IMR-90 (cell line): Measurements from ENCODE around the gene HMBS. TPM values are rescaled to one million over a fixed set of nuclear protein-coding genes. Genes with fewer than 3 reads are reported as not detected.

Experiments
- ATAC-seq: fragments of 200-7000 bp; cut with Tn5 transposase; 2 replicates; pipeline ENCODE4 v1.9.1; 2020; ENCODE audit warnings: low read depth, mild to moderate bottlenecking, moderate library complexity
- BruUV-seq: library from RNA; stranded (reverse); fragments of 400-500 nt; replicated peaks from 2 replicates; lab custom pipeline; 2021; lab: Mats Ljungman, UMichigan
- CTCF ChIA-PET: fragments of 300-600 bp; formaldehyde crosslinking; extraction: SDS; loops from one replicate; lab custom pipeline; 2021; ENCODE audit warnings: antibody characterized with exemption; lab: Yijun Ruan, JAX
- POLR2A ChIA-PET: fragments of 300-600 bp; sonication (Branson Sonifier 250); formaldehyde crosslinking; loops from one replicate; lab custom pipeline; 2022; ENCODE audit warnings: antibody characterized with exemption; ENCODE audit not compliant: unreplicated experiment; lab: Charles Lee
- DNase-seq: peaks from one replicate; pipeline ENCODE4 v3.0.0; 2013
- H2AFZ ChIP-seq: replicated peaks from 2 replicates; pipeline ENCODE3; 2013; ENCODE audit warnings: low read length, mild to moderate bottlenecking; ENCODE audit not compliant: poor library complexity
- H2AK5ac ChIP-seq: 2 replicates; pipeline ENCODE4 v1.6.1; 2013; ENCODE audit warnings: low read depth, low read length, inconsistent platforms
- H2AK9ac ChIP-seq: replicated peaks from 2 replicates; pipeline ENCODE3; 2013; ENCODE audit warnings: mild to moderate bottlenecking, low read depth, low read length, moderate library complexity; ENCODE audit not compliant: poor library complexity
- H2BK120ac ChIP-seq: 2 replicates; pipeline ENCODE4 v1.6.1; 2013; ENCODE audit warnings: low read depth, low read length, inconsistent platforms
- H2BK15ac ChIP-seq: 3 replicates; pipeline ENCODE4 v1.6.1; 2013; ENCODE audit warnings: low read depth, low read length, inconsistent platforms
- H2BK20ac ChIP-seq: 2 replicates; pipeline ENCODE4 v1.6.1; 2013; ENCODE audit warnings: low read depth, mild to moderate bottlenecking, inconsistent platforms, low read length, moderate library complexity
- H2BK5ac ChIP-seq: 2 replicates; pipeline ENCODE4 v1.6.1; 2013; ENCODE audit warnings: mild to moderate bottlenecking, low read depth, low read length, inconsistent platforms; ENCODE audit not compliant: poor library complexity, severe bottlenecking
- H3K14ac ChIP-seq: replicated peaks from 2 replicates; pipeline ENCODE4 v1.6.1; 2013; ENCODE audit warnings: low read depth, low read length, inconsistent platforms
- H3K18ac ChIP-seq: 2 replicates; pipeline ENCODE4 v1.6.1; 2013; ENCODE audit warnings: low read depth, low read length, control low read depth
- H3K23ac ChIP-seq: 2 replicates; pipeline ENCODE4 v1.6.1; 2013; ENCODE audit warnings: low read depth, low read length, inconsistent platforms
- H3K27ac ChIP-seq: 2 replicates; pipeline ENCODE4 v1.5.1; 2013; ENCODE audit warnings: mild to moderate bottlenecking, control low read depth, low read length; ENCODE audit not compliant: insufficient read depth
- H3K27me3 ChIP-seq: 2 replicates; pipeline ENCODE4 v1.6.1; 2013; ENCODE audit warnings: low read length; ENCODE audit not compliant: control insufficient read depth, insufficient read depth
- H3K36me3 ChIP-seq: 2 replicates; pipeline ENCODE4 v1.6.1; 2013; ENCODE audit warnings: low read length, mixed read lengths; ENCODE audit not compliant: control insufficient read depth, insufficient read depth
- H3K4ac ChIP-seq: 2 replicates; pipeline ENCODE4 v1.6.1; 2013; ENCODE audit warnings: low read depth, low read length, inconsistent platforms
- H3K4me1 ChIP-seq: 2 replicates; pipeline ENCODE4 v1.6.1; 2013; ENCODE audit warnings: low read length, mixed read lengths; ENCODE audit not compliant: control insufficient read depth, insufficient read depth
- H3K4me2 ChIP-seq: 2 replicates; pipeline ENCODE4 v1.6.1; 2013; ENCODE audit warnings: low read depth, mild to moderate bottlenecking, control low read depth, low read length, moderate library complexity
- H3K4me3 ChIP-seq: 2 replicates; pipeline ENCODE4 v1.5.1; 2013; ENCODE audit warnings: low read depth, mild to moderate bottlenecking, control low read depth, low read length, moderate library complexity; ENCODE audit not compliant: insufficient read depth
- H3K56ac ChIP-seq: 2 replicates; pipeline ENCODE4 v1.6.1; 2013; ENCODE audit warnings: low read length, inconsistent platforms; ENCODE audit not compliant: insufficient read depth; ENCODE audit errors: extremely low read depth
- H3K79me1 ChIP-seq, 2 experiments: 2 replicates each; pipeline ENCODE4 v1.6.1; 2013; ENCODE audit warnings: low read length in 2 of 2, inconsistent platforms in 1 of 2, low read depth in 1 of 2
- H3K9ac ChIP-seq: 2 replicates; pipeline ENCODE4 v1.6.1; 2013; ENCODE audit warnings: low read depth, low read length, control low read depth
- H3K9me1 ChIP-seq: 2 replicates; pipeline ENCODE4 v1.6.1; 2013; ENCODE audit warnings: low read length, inconsistent platforms; ENCODE audit not compliant: insufficient read depth
- H3K9me3 ChIP-seq: 2 replicates; pipeline ENCODE4 v1.6.1; 2013; ENCODE audit warnings: low read length; ENCODE audit not compliant: control insufficient read depth, insufficient read depth
- H4K20me1 ChIP-seq: 2 replicates; pipeline ENCODE4 v1.6.1; 2013; ENCODE audit warnings: low read length, inconsistent platforms; ENCODE audit not compliant: insufficient read depth
- H4K5ac ChIP-seq: 2 replicates; pipeline ENCODE4 v1.6.1; 2013; ENCODE audit warnings: mild to moderate bottlenecking, low read depth, low read length, control low read depth
- H4K8ac ChIP-seq, 2 experiments: 2 replicates each; pipeline ENCODE4 v1.6.1; 2013; ENCODE audit warnings: low read depth in 2 of 2, low read length in 2 of 2, control low read depth in 1 of 2, inconsistent platforms in 1 of 2
- H4K91ac ChIP-seq: 2 replicates; pipeline ENCODE4 v1.6.1; 2013; ENCODE audit warnings: low read depth, low read length, inconsistent platforms; ENCODE audit not compliant: insufficient read depth
- CTCF ChIP-seq: conservative IDR thresholded peaks from 2 replicates; pipeline ENCODE4 v1.5.1; 2012; ENCODE audit warnings: mild to moderate bottlenecking, low read depth, low read length, improper control_type of control experiment
- RAD21 ChIP-seq: IDR thresholded peaks from 2 replicates; pipeline ENCODE4 v1.6.1; 2012; ENCODE audit warnings: low read length, improper control_type of control experiment
- SMC3 ChIP-seq: fragments of 150-350 bp; IDR thresholded peaks from 2 replicates; pipeline ENCODE4 v1.6.1; 2016; ENCODE audit warnings: low read depth, mild to moderate bottlenecking, antibody characterized with exemption, low read length, moderate library complexity
- USF2 ChIP-seq: fragments of 150-350 bp; IDR thresholded peaks from 2 replicates; pipeline ENCODE4 v1.6.1; 2017; ENCODE audit warnings: mild to moderate bottlenecking, antibody characterized with exemption, low read length, low read depth
- WGBS, 2 experiments: methylation state at CpG; one replicate each; pipeline versions ENCODE4 v1.1.5 to v1.1.7; 2013; ENCODE audit warnings: missing lambda C conversion rate in 2 of 2; ENCODE audit not compliant: insufficient read length in 1 of 2; ENCODE audit errors: extremely low coverage in 2 of 2; 5-methylcytosine and 5-hydroxymethylcytosine counted together
- dilution Hi-C: fragments of 300-500 bp; cut with HindIII; formaldehyde crosslinking; loops from one replicate; pipeline ENCODE4 v1.14.3; 2018; ENCODE audit warnings: low sequenced_read_pairs; ENCODE audit not compliant: unreplicated experiment
- in situ Hi-C: fragments of 300-500 bp; cut with MboI; formaldehyde crosslinking; loops from 3 replicates; pipeline ENCODE4 v1.14.3; 2019; ENCODE audit warnings: low sequenced_read_pairs, inconsistent platforms, mixed read lengths
- intact Hi-C: fragments of 100-400 bp; cut with micrococcal nuclease; formaldehyde crosslinking; loops from 2 replicates; pipeline ENCODE4 v1.10.0; 2022
- polyA plus RNA-seq, 3 experiments: library from polyadenylated mRNA; depleted of rRNA; stranded (reverse); fragments of >200 nt; gene quantifications; 2 replicates each; pipeline ENCODE4 v1.2.3, GENCODE V29; 2012; ENCODE audit warnings: low replicate concordance in 1 of 3
- total RNA-seq: library from RNA; depleted of rRNA; stranded (reverse); fragments of >200 nt; gene quantifications from 2 replicates; pipeline ENCODE4 v1.2.3, GENCODE V29; 2012

Gene HMBS
- total and polyA plus RNA-seq, 2 of the 4 experiments (the other 2 are of a cell fraction) = 17.9 to 59.5 TPM

- in situ Hi-C loops (loop anchor here (5.0 kb wide), 1 partner anchor 97 kb away; no protein-coding TSS in a partner anchor), dilution Hi-C loops (no loop called here), intact Hi-C loops (loop anchor here (10.0 kb wide), 1 partner anchor 374 kb away; no protein-coding TSS in a partner anchor)
- peaks cover 14% of the 10 kb centered on the region for H3K36me3 ChIP-seq
- H3K79me1 ChIP-seq = peaks cover 18 to 46% of the 10 kb centered on the region in 2 experiments
- H3K4ac ChIP-seq = peak overlapping the region; percentile 86
- H4K20me1 ChIP-seq = no peaks in the 10 kb centered on the region
- peaks cover 6% of the 10 kb centered on the region; the same call in 1 of the 2 replicates for H3K9me1 ChIP-seq
- ATAC-seq = no peak
- peak; percentile 54 for DNase-seq
- no peak overlapping the region for H2BK20ac ChIP-seq
- H2AFZ ChIP-seq = peak overlapping the region; percentile 97
- no peak overlapping the region for H2BK120ac ChIP-seq
- peak overlapping the region; percentile 59 for H4K91ac ChIP-seq
- peak overlapping the region; percentile 83 for H3K4me2 ChIP-seq
- H3K4me3 ChIP-seq = peak overlapping the region; percentile 72
- peak overlapping the region; percentile 72 to 83; a peak in 3 of 4 replicates for H4K8ac ChIP-seq
- no peaks in the 10 kb centered on the region for H3K9me3 ChIP-seq
- TF ChIP-seq CTCF (peak; percentile 52), RAD21 (peak; percentile 43; the same call in 1 of the 2 replicates), SMC3 (0 out of 2 replicates have a peak, but pooled peaks have one; percentile 16), USF2 (no peak)
- H3K9ac ChIP-seq = peak overlapping the region; percentile 76
- peak overlapping the region; percentile 71 for H3K14ac ChIP-seq
- H3K27me3 ChIP-seq = no peaks in the 10 kb centered on the region
- no TSS peak for BruUV-seq
- peaks cover 5% of the 10 kb centered on the region for H3K4me1 ChIP-seq
- H2BK5ac ChIP-seq = no peak overlapping the region
- H3K18ac ChIP-seq = no peak overlapping the region
- H3K56ac ChIP-seq = peak overlapping the region; percentile 81
- H4K5ac ChIP-seq = no peak overlapping the region
- ChIA-PET POLR2A (no interaction called here), CTCF (interaction anchor here (0.6 kb wide), 1 partner anchor 94 kb away, joined by 3 read pairs; no protein-coding TSS in a partner anchor)
- no peak overlapping the region; the same call in 1 of the 2 replicates for H3K27ac ChIP-seq
- 5% methylated on average over 3 of the region's 11 CpGs; no CpG with 5 or more reads in 1 of the 2 experiments for WGBS, 2 experiments
- H2AK5ac ChIP-seq = peak overlapping the region; percentile 96
- peak overlapping the region; percentile 97 for H2AK9ac ChIP-seq
- peak overlapping the region; percentile 89 for H3K23ac ChIP-seq
- no peak overlapping the region for H2BK15ac ChIP-seq
Observed at GRCh38 chr11:119100246-119100970, 15.7 kb downstream of the HMBS start.
